ENCODE data around the gene CYP4F3.

Gene CYP4F3

DNA sequence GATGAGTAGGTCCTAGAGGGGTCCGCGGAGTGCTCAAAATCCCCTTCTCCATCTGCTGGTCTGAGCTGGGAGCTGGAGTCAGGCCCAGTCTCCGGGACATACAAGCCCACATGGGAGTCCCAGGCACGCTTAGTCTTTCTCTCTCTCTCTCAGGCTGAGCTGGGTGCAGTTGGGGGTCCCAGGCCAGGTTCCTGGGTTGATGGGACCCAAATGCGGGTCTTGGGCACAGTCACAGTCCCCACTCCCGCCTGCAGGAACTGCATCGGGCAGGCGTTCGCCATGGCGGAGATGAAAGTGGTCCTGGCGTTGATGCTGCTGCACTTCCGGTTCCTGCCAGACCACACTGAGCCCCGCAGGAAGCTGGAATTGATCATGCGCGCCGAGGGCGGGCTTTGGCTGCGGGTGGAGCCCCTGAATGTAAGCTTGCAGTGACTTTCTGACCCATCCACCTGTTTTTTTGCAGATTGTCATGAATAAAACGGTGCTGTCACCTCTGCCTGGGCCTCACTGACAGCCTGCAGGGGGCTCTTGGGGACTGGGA lies 56.0 kb downstream of the CYP4F3 start:
- TF ChIP-seq, protein P1, sequence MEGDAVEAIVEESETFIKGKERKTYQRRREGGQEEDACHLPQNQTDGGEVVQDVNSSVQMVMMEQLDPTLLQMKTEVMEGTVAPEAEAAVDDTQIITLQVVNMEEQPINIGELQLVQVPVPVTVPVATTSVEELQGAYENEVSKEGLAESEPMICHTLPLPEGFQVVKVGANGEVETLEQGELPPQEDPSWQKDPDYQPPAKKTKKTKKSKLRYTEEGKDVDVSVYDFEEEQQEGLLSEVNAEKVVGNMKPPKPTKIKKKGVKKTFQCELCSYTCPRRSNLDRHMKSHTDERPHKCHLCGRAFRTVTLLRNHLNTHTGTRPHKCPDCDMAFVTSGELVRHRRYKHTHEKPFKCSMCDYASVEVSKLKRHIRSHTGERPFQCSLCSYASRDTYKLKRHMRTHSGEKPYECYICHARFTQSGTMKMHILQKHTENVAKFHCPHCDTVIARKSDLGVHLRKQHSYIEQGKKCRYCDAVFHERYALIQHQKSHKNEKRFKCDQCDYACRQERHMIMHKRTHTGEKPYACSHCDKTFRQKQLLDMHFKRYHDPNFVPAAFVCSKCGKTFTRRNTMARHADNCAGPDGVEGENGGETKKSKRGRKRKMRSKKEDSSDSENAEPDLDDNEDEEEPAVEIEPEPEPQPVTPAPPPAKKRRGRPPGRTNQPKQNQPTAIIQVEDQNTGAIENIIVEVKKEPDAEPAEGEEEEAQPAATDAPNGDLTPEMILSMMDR (IDR thresholded peaks at IDR 0.05; ENCODE audit: low read depth, low read length) = no peak
- TF ChIP-seq, protein P2, sequence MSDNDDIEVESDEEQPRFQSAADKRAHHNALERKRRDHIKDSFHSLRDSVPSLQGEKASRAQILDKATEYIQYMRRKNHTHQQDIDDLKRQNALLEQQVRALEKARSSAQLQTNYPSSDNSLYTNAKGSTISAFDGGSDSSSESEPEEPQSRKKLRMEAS (IDR thresholded peaks at IDR 0.05; ENCODE audit: low read depth, low read length) = no peak
- TF ChIP-seq MYC (IDR thresholded peaks at IDR 0.05; ENCODE audit: low read depth, low read length) = no peak
- no peak for DNase-seq (ENCODE audit: low read depth)
- H3K4me3 ChIP-seq (ENCODE audit: low read depth, low read length) = no peak overlapping the region

DNA sequence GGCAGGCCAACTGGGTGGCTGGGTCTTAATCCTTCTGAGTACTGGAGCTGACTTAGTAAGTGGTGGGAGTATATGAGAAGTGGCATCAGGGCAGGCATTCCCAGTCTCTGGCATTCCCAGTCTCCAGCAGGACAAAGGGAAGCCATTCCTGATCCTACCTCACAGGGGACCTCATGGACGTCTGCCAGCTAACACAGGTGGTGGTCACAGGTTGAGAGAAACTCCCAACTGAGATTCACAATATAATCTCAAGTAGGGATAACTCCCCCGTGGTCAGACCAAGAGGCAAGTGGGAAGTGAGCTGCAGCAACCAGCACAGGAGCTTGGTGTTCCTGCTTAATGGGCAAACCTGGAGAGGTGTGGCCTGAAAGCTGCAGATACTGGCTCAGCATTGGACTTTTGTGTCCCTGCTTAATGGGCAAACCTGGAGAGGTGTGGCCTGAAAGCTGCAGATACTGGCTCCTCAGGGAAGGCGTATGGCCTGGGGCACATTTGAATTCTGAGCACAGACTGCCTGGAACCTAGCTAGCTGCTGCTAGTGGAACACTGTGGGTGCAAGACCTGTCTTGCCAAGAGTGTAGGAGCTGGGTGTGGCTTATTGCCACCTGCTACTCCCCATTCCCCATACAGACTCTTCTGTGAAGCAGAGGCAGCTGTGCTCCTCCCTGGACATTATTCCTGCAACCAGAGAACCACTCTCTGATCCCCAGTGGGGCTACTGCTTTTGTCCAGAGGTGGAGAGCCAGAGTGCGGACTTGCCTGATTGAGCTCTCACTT lies 61.2 kb downstream of the CYP4F3 start:
- DNase-seq (ENCODE audit: low read depth) = no peak
- TF ChIP-seq, protein P2 (IDR thresholded peaks at IDR 0.05; ENCODE audit: low read depth, low read length) = no peak
- TF ChIP-seq POLR2A (IDR thresholded peaks at IDR 0.05; ENCODE audit: extremely low read depth, insufficient read length) (no peak), MYC (IDR thresholded peaks at IDR 0.05; ENCODE audit: low read depth, low read length) (no peak)
- TF ChIP-seq, protein P1 (IDR thresholded peaks at IDR 0.05; ENCODE audit: low read depth, low read length) = no peak
- H3K4me3 ChIP-seq (ENCODE audit: low read depth, low read length) = no peak overlapping the region

DNA sequence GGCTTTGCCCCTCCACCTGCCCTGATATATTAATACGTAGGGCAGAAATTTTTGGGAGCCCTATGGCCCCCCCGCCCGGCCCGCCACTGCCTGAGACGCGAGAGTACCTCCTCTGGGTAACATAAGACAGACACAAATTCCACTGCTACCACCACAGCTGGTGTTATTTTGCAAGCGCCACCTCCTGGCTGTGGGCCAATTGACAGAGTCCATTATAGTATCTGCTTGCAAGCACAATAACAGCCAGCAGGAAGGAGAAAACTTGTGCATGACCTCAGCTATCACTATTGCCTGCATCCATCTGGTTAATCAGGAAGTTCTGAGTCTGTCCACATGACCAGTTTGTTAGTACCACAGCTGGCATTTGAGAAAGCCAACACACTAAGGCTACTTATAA lies 61.8 kb downstream of the CYP4F3 start:
- peak; percentile 83 for DNase-seq (ENCODE audit: low read depth)
- H3K4me3 ChIP-seq (ENCODE audit: low read depth, low read length) = no peak overlapping the region
- TF ChIP-seq MYC (IDR thresholded peaks at IDR 0.05; ENCODE audit: low read depth, low read length) = peak; percentile 50; the same call in 1 of the 2 replicates
- TF ChIP-seq POLR2A (IDR thresholded peaks at IDR 0.05; ENCODE audit: extremely low read depth, insufficient read length) = no peak
- TF ChIP-seq, protein P1 (IDR thresholded peaks at IDR 0.05; ENCODE audit: low read depth, low read length) = peak; percentile 53
- TF ChIP-seq, protein P2 (IDR thresholded peaks at IDR 0.05; ENCODE audit: low read depth, low read length) = peak; percentile 65

Data from NB4 (cell line).